Ovary (tissue), 9 donors: ENCODE measurements around the gene KATNA1. TPM values are rescaled to one million over a fixed set of nuclear protein-coding genes. Genes with fewer than 3 reads are reported as not detected.
"Not testable (repeated sequence)": the region's sequence is repeated elsewhere in the genome, so short reads cannot be mapped to it uniquely, and the experiment has no call there.

Experiments used
- DNase-seq, 5 donors: peaks; one replicate each; pipeline ENCODE4 v3.0.0-alpha.2; 2019 to 2020
- H3K27ac ChIP-seq, 2 donors: fragments of 200-600 bp; one replicate each; pipeline versions ENCODE4 v1.5.1 to v1.8.0; 2019 to 2022
- H3K27me3 ChIP-seq: fragments of 200-600 bp; one replicate; pipeline ENCODE4 v1.8.0; 2022
- H3K36me3 ChIP-seq: fragments of 200-600 bp; sonication (generic); one replicate; pipeline ENCODE4 v1.5.1; 2019
- H3K4me1 ChIP-seq: one replicate; pipeline ENCODE4 v1.8.1; 2013; ENCODE audit warnings: mild to moderate bottlenecking, moderate library complexity; ENCODE audit not compliant: insufficient read depth
- H3K4me3 ChIP-seq: fragments of 200-600 bp; sonication (generic); one replicate; pipeline ENCODE4 v1.5.1; 2017
- H3K9me3 ChIP-seq, 2 donors: fragments of 200-600 bp in 1 of 2; sonication (generic) in 1 of 2; one replicate each; pipeline versions ENCODE4 v1.5.1 to v1.8.1; 2013 to 2019; ENCODE audit warnings: mild to moderate bottlenecking in 1 of 2, moderate library complexity in 1 of 2
- EP300 ChIP-seq: sonication (generic); formaldehyde crosslinking; IDR thresholded peaks from one replicate; pipeline ENCODE4 v1.6.1; 2017; ENCODE audit warnings: antibody characterized with exemption
- POLR2A ChIP-seq: fragments of 450-650 bp; IDR thresholded peaks from one replicate; pipeline ENCODE4 v1.6.1; 2017; ENCODE audit warnings: antibody characterized with exemption, mild to moderate bottlenecking, moderate library complexity
- WGBS, 3 donors: extraction: QIAGEN DNeasy Blood & Tissue Kit in 1 of 3; methylation state at CpG; one replicate each; pipeline versions ENCODE4 v1.1.5 to v1.1.7; 2013 to 2017; 5-methylcytosine and 5-hydroxymethylcytosine counted together
- intact Hi-C, 4 donors: fragments of 100-400 bp; cut with DNase I; formaldehyde crosslinking; loops; one replicate each; pipeline versions ENCODE4 v1.11.0 to v1.15.1; 2022 to 2023
- polyA plus RNA-seq, 2 donors: library from polyadenylated mRNA; stranded (reverse); fragments of 200-250 nt in 1 of 2; fragments of 350-450 nt in 1 of 2; fragmentation: Illumina TruSeq in 1 of 2; extraction: RNeasy Lipid Tissue Mini Kit (QIAGEN cat#74804) in 1 of 2; gene quantifications; one replicate each; pipeline ENCODE4 v1.2.3, GENCODE V29; 2013 to 2014
- total RNA-seq, 7 donors: library from RNA; depleted of rRNA in 2 of 7; stranded (reverse); fragments of >200 nt in 2 of 7; fragmentation: NEBNext Ultra II Directional in 3 of 7; extraction: Animal tissue kit (Norgen Biotek cat#: 25700) in 3 of 7; gene quantifications; one replicate each; pipeline versions ENCODE4 v1.1.0 to v1.2.4, GENCODE V29; 2016 to 2023
- TF ChIP-seq, protein P1 (sequence below), 3 donors: fragments of 450-650 bp in 2 of 3; fragments of 200-600 bp in 1 of 3; IDR thresholded peaks; one replicate each; pipeline versions ENCODE4 v1.5.1 to v1.8.0; 2016 to 2022; ENCODE audit warnings: antibody characterized with exemption in 3 of 3, mild to moderate bottlenecking in 1 of 3
- donor health status: DM: no; HTN: no; CAD: no; lungs with moderate emphysema.
- donor health status: DM: no; HTN: no; CAD: no.
- donor health status: Bipolar disorder and iron deficiency.
- donor health status: DM: yes; HTN: yes; CAD: no.
- donor health status: DM: no; HTN: no; CAD: no.
- donor health status: DM: yes; HTN: yes; CAD: no.

The KATNA1 gene
- total and polyA plus RNA-seq, 9 donors: 10.6 to 31.4 (median 19.0) TPM

DNA sequence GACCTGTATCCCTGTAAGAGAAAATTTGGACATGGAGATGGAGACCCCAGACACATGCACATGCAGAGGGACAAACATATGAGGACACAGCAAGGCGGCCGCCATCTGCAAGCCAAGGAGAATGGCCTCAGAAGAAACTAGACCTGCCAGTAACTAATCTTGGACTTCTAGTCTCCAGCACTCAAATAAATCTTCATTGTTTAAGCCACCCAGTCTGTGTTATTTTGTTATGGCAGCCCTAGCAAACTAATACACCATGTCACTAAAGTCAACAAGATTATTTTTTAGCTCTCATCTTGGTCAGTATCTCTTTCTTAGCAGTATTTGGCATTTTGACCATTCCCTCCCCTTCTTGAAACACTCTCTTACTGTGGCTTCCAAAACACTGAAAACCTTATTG, 42.7 kb upstream of the KATNA1 start:
- 95 to 98% (median 96%) methylated on average over 2 of the region's 2 CpGs for WGBS, 3 donors
- H3K9me3 ChIP-seq: no peaks in the 10 kb centered on the region
- no peak overlapping the region for H3K4me3 ChIP-seq
- DNase-seq: no peak
- no peaks in the 10 kb centered on the region for H3K27me3 ChIP-seq
- no peaks in the 10 kb centered on the region for H3K36me3 ChIP-seq
- TF ChIP-seq POLR2A: no peak
- TF ChIP-seq, protein P1, sequence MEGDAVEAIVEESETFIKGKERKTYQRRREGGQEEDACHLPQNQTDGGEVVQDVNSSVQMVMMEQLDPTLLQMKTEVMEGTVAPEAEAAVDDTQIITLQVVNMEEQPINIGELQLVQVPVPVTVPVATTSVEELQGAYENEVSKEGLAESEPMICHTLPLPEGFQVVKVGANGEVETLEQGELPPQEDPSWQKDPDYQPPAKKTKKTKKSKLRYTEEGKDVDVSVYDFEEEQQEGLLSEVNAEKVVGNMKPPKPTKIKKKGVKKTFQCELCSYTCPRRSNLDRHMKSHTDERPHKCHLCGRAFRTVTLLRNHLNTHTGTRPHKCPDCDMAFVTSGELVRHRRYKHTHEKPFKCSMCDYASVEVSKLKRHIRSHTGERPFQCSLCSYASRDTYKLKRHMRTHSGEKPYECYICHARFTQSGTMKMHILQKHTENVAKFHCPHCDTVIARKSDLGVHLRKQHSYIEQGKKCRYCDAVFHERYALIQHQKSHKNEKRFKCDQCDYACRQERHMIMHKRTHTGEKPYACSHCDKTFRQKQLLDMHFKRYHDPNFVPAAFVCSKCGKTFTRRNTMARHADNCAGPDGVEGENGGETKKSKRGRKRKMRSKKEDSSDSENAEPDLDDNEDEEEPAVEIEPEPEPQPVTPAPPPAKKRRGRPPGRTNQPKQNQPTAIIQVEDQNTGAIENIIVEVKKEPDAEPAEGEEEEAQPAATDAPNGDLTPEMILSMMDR (IDR thresholded peaks at IDR 0.05): no peak
- TF ChIP-seq EP300: no peak
- intact Hi-C loops: no loop called here
- no peaks in the 10 kb centered on the region for H3K4me1 ChIP-seq
- no peak overlapping the region for H3K27ac ChIP-seq

DNA sequence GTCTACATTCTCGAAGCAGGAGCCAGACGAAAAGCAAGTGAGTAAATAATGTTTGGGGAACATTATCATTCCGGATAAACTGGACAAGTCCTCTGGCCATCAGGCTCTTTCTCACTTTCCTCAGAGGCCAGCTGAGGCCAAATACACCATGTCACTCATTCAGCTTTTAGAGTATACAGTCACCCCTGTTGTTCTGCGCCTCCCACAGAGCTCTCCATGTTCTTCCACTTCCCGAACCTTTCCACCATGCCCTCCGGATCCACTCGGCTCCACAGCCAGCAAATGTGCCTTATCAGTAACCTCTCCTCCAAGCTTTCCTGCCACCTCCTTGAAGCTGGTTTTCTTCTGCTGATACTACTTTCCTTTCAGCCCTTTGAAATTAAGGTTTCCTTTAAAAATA, 37.7 kb upstream of the KATNA1 start:
- intact Hi-C loops: no loop called here
- 68 to 73% (median 70%) methylated on average over 7 of the region's 7 CpGs for WGBS, 3 donors
- Histone ChIP-seq H3K36me3 (no peaks in the 10 kb centered on the region), H3K27me3 (no peaks in the 10 kb centered on the region), H3K27ac (no peak overlapping the region), H3K9me3 (no peaks in the 10 kb centered on the region), H3K4me1 (no peaks in the 10 kb centered on the region), H3K4me3 (no peak overlapping the region)
- TF ChIP-seq, protein P1 (IDR thresholded peaks at IDR 0.05): no peak
- TF ChIP-seq EP300 (no peak), POLR2A (no peak)
- DNase-seq: no peak

DNA sequence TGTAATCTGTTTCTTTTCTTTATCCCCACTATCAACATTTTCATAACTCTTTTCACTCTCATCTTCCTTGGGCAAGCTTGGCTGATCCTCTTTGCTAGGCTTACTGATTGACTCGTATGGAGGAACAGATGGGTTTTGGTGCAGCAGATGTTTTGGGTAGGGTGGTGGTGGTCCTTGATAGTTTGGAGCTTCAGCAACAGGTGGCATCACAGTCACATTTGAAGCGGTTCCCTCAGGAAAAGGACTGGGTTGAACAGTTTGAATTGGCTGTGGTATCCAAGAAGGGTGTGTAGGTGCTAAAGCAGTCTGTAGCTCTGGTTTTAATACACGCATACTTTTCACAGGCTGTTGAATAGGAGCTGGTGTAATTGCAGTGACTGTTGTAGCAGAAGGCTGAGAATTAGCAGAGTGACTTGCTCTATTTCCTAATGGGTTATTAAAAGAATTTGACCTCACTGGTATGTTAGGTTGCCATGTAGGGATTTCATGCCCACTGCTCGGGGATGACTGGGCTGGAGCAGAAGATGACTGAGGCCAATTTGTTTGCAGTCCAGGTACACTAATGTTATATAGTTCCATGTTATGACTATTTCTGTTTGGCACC, 34.8 kb upstream of the KATNA1 start:
- WGBS, 3 donors: 92 to 95% (median 93%) methylated on average over 4 of the region's 4 CpGs
- Histone ChIP-seq H3K27me3 (no peaks in the 10 kb centered on the region), H3K4me1 (no peaks in the 10 kb centered on the region), H3K27ac (no peak overlapping the region), H3K9me3 (no peaks in the 10 kb centered on the region), H3K4me3 (no peak overlapping the region), H3K36me3 (no peaks in the 10 kb centered on the region)
- no peak for DNase-seq
- TF ChIP-seq EP300 (no peak), POLR2A (no peak)
- TF ChIP-seq, protein P1 (IDR thresholded peaks at IDR 0.05): no peak
- intact Hi-C loops: no loop called here

DNA sequence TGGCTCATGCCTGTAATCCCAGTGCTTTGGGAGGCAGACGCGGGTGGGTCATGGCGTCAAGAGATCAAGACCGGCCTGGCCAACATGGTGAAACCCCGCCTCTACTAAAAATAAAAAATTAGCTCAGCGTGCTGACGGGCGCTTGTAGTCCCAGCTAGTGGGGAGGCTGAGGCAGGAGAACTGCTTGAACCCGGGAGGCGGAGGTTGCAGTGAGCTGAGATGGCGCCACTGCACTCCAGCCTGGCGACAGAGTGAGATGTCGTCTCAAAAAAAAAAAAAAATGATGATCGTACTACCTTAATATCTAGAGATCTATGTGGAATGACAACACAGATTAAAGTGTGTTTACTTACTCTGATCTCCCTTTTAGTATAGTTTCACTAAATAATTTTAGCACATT, 33.3 kb upstream of the KATNA1 start:
- intact Hi-C loops, H3K27ac ChIP-seq: not testable (repeated sequence)
- WGBS, 3 donors: 94 to 96% (median 95%) methylated on average over 14 of the region's 14 CpGs

DNA sequence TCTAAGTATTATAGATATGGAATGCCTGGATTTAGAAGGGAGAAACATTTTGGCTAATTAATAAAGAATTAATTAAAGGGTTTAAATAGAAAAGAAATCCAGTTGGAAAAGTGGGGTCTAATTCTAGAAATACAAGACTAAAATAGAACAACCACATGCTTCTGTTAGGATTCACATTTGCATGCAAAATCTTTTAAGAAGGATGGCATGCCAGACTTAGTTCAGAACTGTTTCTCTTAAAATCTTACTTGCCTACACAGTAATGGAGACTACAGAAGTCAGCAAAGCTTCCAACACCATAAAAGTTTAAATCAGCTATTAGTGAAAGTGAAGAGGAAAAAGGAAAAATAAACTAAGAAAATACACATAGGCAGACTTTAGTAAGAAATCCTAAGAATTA, 32.7 kb upstream of the KATNA1 start:
- H3K4me1 ChIP-seq: no peaks in the 10 kb centered on the region
- no peaks in the 10 kb centered on the region for H3K9me3 ChIP-seq
- intact Hi-C loops: no loop called here
- H3K4me3 ChIP-seq: no peak overlapping the region
- H3K27ac ChIP-seq: no peak overlapping the region
- H3K36me3 ChIP-seq: no peaks in the 10 kb centered on the region
- H3K27me3 ChIP-seq: no peaks in the 10 kb centered on the region
- no peak for DNase-seq
- TF ChIP-seq EP300: no peak
- TF ChIP-seq, protein P1 (IDR thresholded peaks at IDR 0.05): no peak
- TF ChIP-seq POLR2A: no peak

More for the DNA sequence above, 33.3 kb upstream of the KATNA1 start:
- not testable (repeated sequence) for H3K4me1 ChIP-seq, H3K9me3 ChIP-seq, H3K4me3 ChIP-seq, DNase-seq, H3K27me3 ChIP-seq, H3K36me3 ChIP-seq
